Measurements from ENCODE around the gene HLCS.
"Not testable (repeated sequence)": the region's sequence is repeated elsewhere in the genome, so short reads cannot be mapped to it uniquely, and the experiment has no call there.

The HLCS gene

GRCh38 chr21:36966066-36966820 lies at the start of gene HLCS:
Gene HLCS (minus strand): TSS chr21:36966669. CDS start chr21:36966638, 31 bp downstream.
- no peak for DNase-seq

- DNase-seq = peak; percentile 37
Observed at GRCh38 chr21:37009740-37010341, 43.4 kb upstream of the HLCS start.

- no peak for DNase-seq
Observed at GRCh38 chr21:37008724-37009123, 42.3 kb upstream of the HLCS start.

- no peak for DNase-seq
Observed at GRCh38 chr21:37006486-37007291, 40.2 kb upstream of the HLCS start, which contains the start of gene RIPPLY3. Gene RIPPLY3 (plus strand): TSS chr21:37006702. CDS start chr21:37006773, 71 bp downstream.

GRCh38 chr21:37005548-37006485 lies 39.3 kb upstream of the HLCS start:
- DNase-seq = no peak

GRCh38 chr21:37003917-37004316 lies 37.4 kb upstream of the HLCS start:
- not testable (repeated sequence) for DNase-seq

- DNase-seq = not testable (repeated sequence)
Observed at GRCh38 chr21:37002851-37003250, 36.4 kb upstream of the HLCS start.

- DNase-seq = peak; percentile 39
Observed at GRCh38 chr21:37001441-37001840, 35.0 kb upstream of the HLCS start.

- no peak for DNase-seq
Observed at GRCh38 chr21:37000381-37000780, 33.9 kb upstream of the HLCS start.

- DNase-seq = no peak
Observed at GRCh38 chr21:36999131-36999898, 32.8 kb upstream of the HLCS start.

GRCh38 chr21:36995285-36995684 lies 28.8 kb upstream of the HLCS start:
- DNase-seq = not testable (repeated sequence)

GRCh38 chr21:36994501-36995158 lies 28.2 kb upstream of the HLCS start:
- no peak for DNase-seq

GRCh38 chr21:36992671-36993070 lies 26.2 kb upstream of the HLCS start:
- DNase-seq = no peak

- DNase-seq = no peak
Observed at GRCh38 chr21:36990508-36991205, 24.2 kb upstream of the HLCS start.

GRCh38 chr21:36989699-36990507 lies 23.4 kb upstream of the HLCS start:
- peak; percentile 94 for DNase-seq

- DNase-seq = not testable (repeated sequence)
Observed at GRCh38 chr21:36989199-36989698, 22.8 kb upstream of the HLCS start.

- no peak for DNase-seq
Observed at GRCh38 chr21:36988536-36988935, 22.1 kb upstream of the HLCS start.

- DNase-seq = no peak
Observed at GRCh38 chr21:36987845-36988244, 21.4 kb upstream of the HLCS start.
